Fibroblast of villous mesenchyme (primary cell): ENCODE results near the gene ACTR1B. TPM values are rescaled to one million over a fixed set of nuclear protein-coding genes. Genes with fewer than 3 reads are reported as not detected.

Experiments
- DNase-seq: peaks from one replicate; pipeline ENCODE4 v3.0.0-alpha.2; 2010; ENCODE audit warnings: low read depth
- H3K4me3 ChIP-seq: 2 replicates; pipeline ENCODE4 v1.5.1; 2011; ENCODE audit warnings: low read depth, mild to moderate bottlenecking, low read length
- CTCF ChIP-seq: IDR thresholded peaks from 2 replicates; pipeline ENCODE4 v1.5.1; 2012; ENCODE audit warnings: low read depth, mild to moderate bottlenecking, low read length; ENCODE audit not compliant: insufficient read depth
- total RNA-seq: library from RNA; depleted of rRNA; stranded (reverse); fragments of >200 nt; gene quantifications from 2 replicates; pipeline ENCODE4 v1.2.3, GENCODE V29; 2012

The ACTR1B gene
- total RNA-seq, 1 donor, result 70.4 TPM

DNA sequence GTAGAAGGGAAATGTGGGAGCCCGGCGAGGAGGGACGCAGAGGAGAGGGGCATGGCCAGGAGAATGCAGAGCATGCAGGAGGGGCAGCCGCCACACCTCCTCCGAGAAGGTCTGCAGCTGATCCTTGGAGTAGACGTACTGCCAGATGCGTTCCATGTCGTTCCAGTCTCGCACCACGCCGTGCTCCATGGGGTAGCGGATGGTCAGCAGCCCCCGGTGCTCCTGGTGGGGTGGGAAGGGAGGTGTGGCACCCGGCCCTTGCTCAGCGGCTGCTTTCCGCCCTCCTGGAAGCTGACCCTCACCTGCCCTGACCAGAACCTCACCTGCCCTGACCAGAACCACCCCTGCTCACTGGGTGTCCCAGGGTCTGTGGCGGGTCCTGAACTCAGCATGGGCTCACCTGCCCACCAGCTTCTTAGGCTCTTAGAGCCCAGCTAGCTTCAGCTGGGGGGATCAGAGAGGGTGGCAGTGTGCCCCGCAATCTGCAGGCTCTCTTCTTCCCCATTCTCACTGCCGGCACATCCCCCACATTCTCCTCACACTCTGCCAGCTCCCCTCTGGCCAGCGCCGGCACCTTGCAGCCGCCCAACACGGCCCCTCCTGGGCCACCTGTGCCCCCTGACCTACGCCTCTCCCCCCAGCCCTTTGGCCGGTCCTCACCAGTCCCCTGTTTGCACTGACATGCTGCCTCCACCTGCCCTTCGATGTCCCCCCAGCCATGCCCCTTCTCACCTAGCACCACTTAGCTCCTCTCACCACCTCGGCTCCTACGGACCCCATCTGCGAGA is 4.4 kb downstream of the ACTR1B start:
- DNase-seq, result no peak
- no peak overlapping the region for H3K4me3 ChIP-seq
- TF ChIP-seq CTCF, result no peak

GRCh38 chr2:97658691-97659157 is 5.1 kb downstream of the ACTR1B start:
- DNase-seq, result no peak
- no peak overlapping the region for H3K4me3 ChIP-seq
- TF ChIP-seq CTCF, result no peak

DNA sequence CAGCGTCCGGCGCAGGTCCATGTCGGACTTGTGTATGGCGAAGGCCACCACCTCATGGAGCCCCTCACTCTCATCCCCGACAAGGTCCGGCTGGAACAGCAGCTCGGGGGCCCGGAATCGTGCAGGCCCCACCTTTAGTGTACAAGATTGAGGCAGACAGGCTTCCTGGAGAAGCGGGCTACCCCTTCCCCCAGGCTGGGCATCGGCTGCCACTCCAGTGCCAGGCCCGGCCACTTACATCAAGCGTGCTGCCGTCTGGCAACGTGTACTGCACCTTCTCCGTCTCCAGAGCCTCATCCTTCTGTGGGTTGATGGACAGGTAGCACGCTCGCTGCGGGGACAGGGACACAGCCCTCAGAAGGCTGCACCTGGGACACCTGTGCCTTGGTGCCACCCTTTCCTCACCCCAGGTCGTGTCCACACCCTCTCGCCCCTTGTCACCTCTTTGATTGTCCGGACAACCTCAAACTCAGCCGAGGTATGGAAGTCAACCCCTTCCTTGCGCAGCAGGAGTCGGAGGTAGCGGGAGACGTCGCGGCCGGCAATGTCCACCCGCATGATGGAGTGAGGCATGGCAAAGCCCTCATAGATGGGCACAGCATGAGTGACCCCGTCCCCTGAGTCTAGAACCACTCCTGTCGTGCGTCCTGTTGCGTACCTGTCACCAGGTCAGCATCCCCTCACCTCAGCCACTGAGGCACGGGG is 5.7 kb downstream of the ACTR1B start:
- no peak for TF ChIP-seq CTCF
- no peak for DNase-seq
- H3K4me3 ChIP-seq, result no peak overlapping the region

DNA sequence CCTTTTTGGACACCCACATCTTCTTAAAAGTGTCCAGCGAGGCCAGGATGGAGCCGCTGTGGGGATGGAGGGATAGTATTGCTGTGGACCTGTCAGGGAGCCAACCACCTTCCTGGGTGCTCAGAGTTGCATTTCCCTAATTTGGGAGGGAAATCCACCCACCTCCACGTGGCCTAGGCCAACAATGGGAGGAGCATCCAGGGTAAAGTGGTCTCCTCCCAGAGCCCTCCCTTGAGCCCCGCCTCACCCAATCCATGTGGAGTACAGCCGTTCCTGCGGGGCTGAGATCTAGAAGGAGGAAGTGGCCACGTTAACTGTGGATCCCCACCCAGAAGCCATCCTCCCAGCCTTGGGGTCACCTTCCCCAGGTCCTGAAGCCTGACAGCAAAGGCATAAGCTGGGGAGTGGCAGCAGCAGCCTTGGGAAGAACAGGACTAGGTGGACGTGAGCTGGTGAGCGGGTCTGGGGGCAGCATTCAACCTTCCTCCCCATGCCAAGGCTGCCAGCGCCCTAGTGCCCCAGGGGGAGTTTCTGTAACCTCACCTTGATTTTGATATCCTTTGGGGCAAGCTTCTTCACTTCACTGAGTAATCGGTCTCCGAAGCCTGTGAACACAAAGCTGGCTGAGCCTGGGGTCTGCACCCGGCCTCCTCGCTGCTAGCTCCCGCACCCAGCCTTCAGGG is 6.8 kb downstream of the ACTR1B start:
- H3K4me3 ChIP-seq, result no peak overlapping the region
- DNase-seq, result no peak
- no peak for TF ChIP-seq CTCF

DNA sequence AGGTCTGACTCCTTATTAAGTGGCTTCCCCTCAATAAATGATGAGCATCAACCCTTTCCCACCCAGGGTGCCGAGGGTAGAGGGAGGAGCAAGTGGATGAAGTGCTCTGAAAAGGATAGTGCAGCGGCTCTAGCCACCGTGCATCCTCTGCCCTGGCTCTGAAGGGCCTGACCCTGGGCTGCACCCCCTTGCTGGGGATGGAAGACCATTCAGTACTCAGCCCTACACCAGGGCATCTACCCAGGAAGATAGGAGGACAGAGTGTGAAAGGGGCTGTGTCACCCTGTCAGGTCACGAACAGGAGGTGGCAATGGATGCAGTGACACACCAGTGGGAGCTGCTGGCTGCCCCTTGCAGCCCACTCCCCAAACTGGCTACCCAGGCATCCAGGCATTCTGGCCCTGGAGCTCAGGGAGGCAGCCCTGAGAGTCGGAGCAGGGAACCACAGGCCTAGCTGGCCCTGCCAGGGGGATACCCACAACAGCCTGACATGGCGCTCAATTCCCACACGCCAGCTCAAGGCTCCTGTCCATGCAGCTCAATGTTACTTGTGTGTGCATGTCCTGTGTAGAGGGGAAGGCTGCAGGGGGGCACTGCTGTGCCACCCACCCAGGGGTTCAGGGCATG is 7.6 kb downstream of the ACTR1B start:
- no peak overlapping the region for H3K4me3 ChIP-seq
- TF ChIP-seq CTCF, result no peak
- no peak for DNase-seq

DNA sequence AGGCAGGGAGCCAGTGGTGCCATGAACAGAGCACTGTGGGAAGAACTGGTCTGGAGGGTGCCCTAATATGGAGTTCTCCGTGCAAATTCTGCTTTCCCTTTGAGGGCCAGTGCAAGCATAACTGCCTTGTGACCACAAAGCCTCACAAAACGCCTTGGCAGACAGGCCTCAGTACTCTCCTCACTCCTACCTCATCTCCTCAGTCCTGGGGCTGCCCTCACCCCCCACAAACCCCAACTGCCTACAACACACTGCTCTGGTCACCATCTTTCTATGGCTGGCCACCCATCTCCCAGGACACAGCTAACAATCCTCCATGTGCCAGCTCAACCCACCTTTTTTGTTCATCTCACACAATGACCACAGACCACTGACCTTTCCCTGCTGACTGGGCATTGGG is 9.1 kb downstream of the ACTR1B start:
- H3K4me3 ChIP-seq, result no peak overlapping the region
- no peak for DNase-seq
- TF ChIP-seq CTCF, result no peak
